WERI-Rb-1 (cell line): ENCODE results near the gene DICER1.

ENCODE experiments used
- DNase-seq: peaks from one replicate; pipeline ENCODE4 v3.0.0-alpha.2; 2020
- H3K27ac ChIP-seq: fragments of 250-450 bp; sonication (Bioruptor Pico); 2 replicates; pipeline ENCODE4 v1.5.1; 2020; ENCODE audit warnings: mild to moderate bottlenecking, moderate library complexity
- H3K27me3 ChIP-seq: fragments of 250-450 bp; sonication (Bioruptor Pico); 2 replicates; pipeline ENCODE4 v1.5.1; 2021; ENCODE audit warnings: mild to moderate bottlenecking, low read depth, moderate library complexity; ENCODE audit not compliant: insufficient read depth, severe bottlenecking
- H3K36me3 ChIP-seq: fragments of 250-450 bp; sonication (Bioruptor Pico); 2 replicates; pipeline ENCODE4 v1.5.1; 2020; ENCODE audit warnings: mild to moderate bottlenecking, moderate library complexity
- H3K4me3 ChIP-seq: 2 replicates; pipeline ENCODE4 v1.5.1; 2011; ENCODE audit warnings: low read depth, mild to moderate bottlenecking, control low read depth, low read length
- H3K9me3 ChIP-seq: fragments of 250-450 bp; sonication (Bioruptor Pico); 2 replicates; pipeline ENCODE4 v1.5.1; 2021; ENCODE audit warnings: mild to moderate bottlenecking, moderate library complexity; ENCODE audit not compliant: severe bottlenecking
- CTCF ChIP-seq: IDR thresholded peaks from 2 replicates; pipeline ENCODE4 v1.5.1; 2011; ENCODE audit warnings: low read depth, mild to moderate bottlenecking, control low read depth, inconsistent platforms, low read length

The DICER1 gene

DNA sequence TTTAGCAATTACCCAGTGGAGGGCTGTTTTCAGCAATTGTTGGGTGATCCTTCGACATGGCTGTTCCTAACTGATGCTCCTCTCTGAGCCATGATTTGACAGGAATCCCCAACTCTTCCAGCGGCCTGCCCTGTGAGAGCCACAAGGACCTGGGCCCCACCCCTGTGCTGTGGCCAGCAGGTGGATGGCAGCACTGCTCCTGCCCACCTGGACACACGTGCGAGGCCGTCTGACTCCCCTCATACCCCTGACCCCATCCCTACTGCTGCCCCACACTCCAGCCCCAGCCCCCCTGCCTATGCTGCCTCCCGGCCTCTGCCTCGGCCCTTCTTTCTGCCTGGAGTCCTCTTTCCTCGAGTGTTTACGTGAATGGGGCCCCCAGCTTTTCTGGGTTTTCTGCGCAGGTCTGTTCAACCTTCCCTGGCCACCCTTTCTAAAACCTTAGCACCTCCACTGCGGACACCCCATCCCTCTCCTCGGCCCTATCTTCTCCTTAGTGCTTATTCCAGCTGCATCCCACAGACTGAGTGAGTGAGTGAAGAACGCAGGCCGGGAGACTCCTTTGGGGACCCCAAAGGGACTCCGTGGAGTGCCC is 111.4 kb downstream of the DICER1 start:
- no peaks in the 10 kb centered on the region for H3K36me3 ChIP-seq
- H3K27ac ChIP-seq = no peak overlapping the region

GRCh38 chr14:95045106-95045701 is 112.1 kb downstream of the DICER1 start:
- no peak overlapping the region for H3K4me3 ChIP-seq
- H3K9me3 ChIP-seq = peaks cover 11% of the 10 kb centered on the region
- H3K27me3 ChIP-seq = no peaks in the 10 kb centered on the region
- no peak for DNase-seq
- TF ChIP-seq CTCF = no peak
- no peak overlapping the region for H3K27ac ChIP-seq
- no peaks in the 10 kb centered on the region for H3K36me3 ChIP-seq

More for the DNA sequence above, 111.4 kb downstream of the DICER1 start:
- Histone ChIP-seq H3K27me3 (no peaks in the 10 kb centered on the region), H3K9me3 (peaks cover 11% of the 10 kb centered on the region), H3K4me3 (no peak overlapping the region)
- no peak for TF ChIP-seq CTCF
- DNase-seq = no peak

- TF ChIP-seq CTCF = no peak
- Histone ChIP-seq H3K27me3 (no peaks in the 10 kb centered on the region), H3K36me3 (no peaks in the 10 kb centered on the region), H3K9me3 (peaks cover 11% of the 10 kb centered on the region), H3K4me3 (no peak overlapping the region), H3K27ac (no peak overlapping the region)
- DNase-seq = no peak
Observed at GRCh38 chr14:95044463-95045105, 112.7 kb downstream of the DICER1 start.

DNA sequence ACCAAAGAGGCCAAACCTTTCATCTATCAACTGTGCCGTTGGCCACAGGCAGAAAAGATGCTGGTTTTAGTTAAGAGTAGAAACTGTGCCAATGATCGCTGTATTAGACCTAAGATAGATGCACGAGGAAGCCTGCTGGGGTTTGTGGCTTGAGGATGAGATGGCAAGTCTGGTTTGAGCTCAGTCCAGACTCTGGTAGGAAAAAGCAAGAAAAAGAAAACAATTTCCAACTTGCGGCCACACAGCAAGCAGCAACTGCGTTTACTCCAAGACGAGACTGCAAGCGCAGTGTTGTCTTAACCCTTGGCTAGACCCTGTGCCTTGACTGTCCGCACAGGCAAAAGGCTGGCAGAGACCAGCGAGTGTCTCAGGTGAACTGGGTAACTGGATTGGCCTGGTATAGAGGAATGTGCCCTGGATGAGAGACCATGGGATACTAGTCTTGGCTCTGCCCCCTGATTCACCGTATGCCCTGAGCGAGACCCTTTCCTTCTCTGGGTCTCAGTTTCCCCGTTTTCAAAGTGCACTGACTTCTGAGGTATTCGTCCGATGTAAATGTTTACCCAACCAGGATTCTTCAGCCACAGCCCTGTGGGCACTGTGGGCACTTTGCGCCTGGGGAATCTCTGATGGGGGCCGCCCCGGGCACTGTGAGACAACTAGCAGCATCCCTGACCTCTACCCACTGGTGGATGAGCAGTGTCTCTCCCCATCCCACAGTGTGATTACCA is 113.4 kb downstream of the DICER1 start:
- Histone ChIP-seq H3K9me3 (peaks cover 11% of the 10 kb centered on the region), H3K27ac (no peak overlapping the region), H3K4me3 (no peak overlapping the region), H3K27me3 (no peaks in the 10 kb centered on the region), H3K36me3 (no peaks in the 10 kb centered on the region)
- no peak for TF ChIP-seq CTCF
- no peak for DNase-seq

DNA sequence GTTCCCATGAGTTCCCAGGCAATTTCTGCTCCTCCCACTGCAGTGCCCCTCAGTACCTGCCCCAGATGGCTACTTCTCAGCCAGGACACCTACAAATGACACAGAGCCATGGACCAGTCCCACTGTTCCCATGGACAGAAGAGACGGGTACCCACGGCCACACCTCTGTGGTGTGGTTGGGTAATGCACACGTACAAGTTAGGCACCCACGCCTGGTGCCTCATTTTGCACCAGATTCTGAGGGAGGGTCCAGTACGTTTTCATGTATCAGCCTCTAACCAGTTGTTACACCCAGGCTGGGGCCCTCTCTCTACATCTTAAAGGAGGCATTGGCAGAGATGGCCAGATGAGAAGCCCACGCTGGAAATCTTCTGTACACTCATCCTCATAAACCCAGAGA is 114.0 kb downstream of the DICER1 start:
- H3K4me3 ChIP-seq = no peak overlapping the region
- no peaks in the 10 kb centered on the region for H3K36me3 ChIP-seq
- no peak overlapping the region for H3K27ac ChIP-seq
- H3K27me3 ChIP-seq = no peaks in the 10 kb centered on the region
- H3K9me3 ChIP-seq = peaks cover 8% of the 10 kb centered on the region
- no peak for DNase-seq
- no peak for TF ChIP-seq CTCF
